Stimulated activated CD4-positive, alpha-beta T cell treated with anti-CD3 and anti-CD28 coated beads, TNF-alpha, amount 100 ng/mL, for 24 hours (primary cell): ENCODE data around the gene PDE4B.

Experiments
- DNase-seq, 3 experiments: peaks; one replicate each; pipeline ENCODE4 v3.0.0-alpha.2; 2020; ENCODE audit warnings: low read depth in 3 of 3

PDE4B gene

GRCh38 chr1:65882076-65882475 lies 89.4 kb downstream of the PDE4B start:
- no peak for DNase-seq

- no peak for DNase-seq
Observed at GRCh38 chr1:65889441-65889840, 96.7 kb downstream of the PDE4B start.

GRCh38 chr1:65890201-65890843 lies 97.6 kb downstream of the PDE4B start:
- no peak for DNase-seq

GRCh38 chr1:65894738-65895605 lies 102.3 kb downstream of the PDE4B start:
- no peak for DNase-seq

GRCh38 chr1:65896721-65897120 lies 104.0 kb downstream of the PDE4B start:
- DNase-seq: no peak

- DNase-seq: no peak
Observed at GRCh38 chr1:65897485-65897884, 104.8 kb downstream of the PDE4B start.

GRCh38 chr1:65904681-65905083 lies 112.0 kb downstream of the PDE4B start:
- no peak for DNase-seq

- DNase-seq: no peak
Observed at GRCh38 chr1:65910432-65910831, 117.7 kb downstream of the PDE4B start.

GRCh38 chr1:65911679-65912078 lies 119.0 kb downstream of the PDE4B start:
- DNase-seq: no peak

- no peak for DNase-seq
Observed at GRCh38 chr1:65918564-65918963, 125.9 kb downstream of the PDE4B start.

GRCh38 chr1:65921446-65921845 lies 128.8 kb downstream of the PDE4B start:
- DNase-seq: no peak

GRCh38 chr1:65924471-65924870 lies 131.8 kb downstream of the PDE4B start:
- DNase-seq: no peak

- no peak for DNase-seq
Observed at GRCh38 chr1:65938506-65938905, 145.8 kb downstream of the PDE4B start.

- DNase-seq: no peak
Observed at GRCh38 chr1:65939191-65939590, 146.5 kb downstream of the PDE4B start.

- DNase-seq: no peak
Observed at GRCh38 chr1:65939636-65940035, 146.9 kb downstream of the PDE4B start.

- DNase-seq: no peak
Observed at GRCh38 chr1:65940126-65940525, 147.4 kb downstream of the PDE4B start.

- DNase-seq: no peak
Observed at GRCh38 chr1:65942476-65942875, 149.8 kb downstream of the PDE4B start.

- DNase-seq: no peak
Observed at GRCh38 chr1:65946376-65946775, 153.7 kb downstream of the PDE4B start.

GRCh38 chr1:65946960-65947359 lies 154.3 kb downstream of the PDE4B start:
- DNase-seq: no peak

GRCh38 chr1:65948609-65949229 lies 156.0 kb downstream of the PDE4B start:
- no peak for DNase-seq

GRCh38 chr1:65949230-65949626 lies 156.5 kb downstream of the PDE4B start:
- DNase-seq: no peak

- DNase-seq: no peak
Observed at GRCh38 chr1:65949933-65950332, 157.2 kb downstream of the PDE4B start.

- DNase-seq: no peak
Observed at GRCh38 chr1:65952696-65953095, 160.0 kb downstream of the PDE4B start.
